ENCODE measurements around the gene KCNN4. TPM values are rescaled to one million over a fixed set of nuclear protein-coding genes. Genes with fewer than 3 reads are reported as not detected.
"Not testable (repeated sequence)": the region's sequence is repeated elsewhere in the genome, so short reads cannot be mapped to it uniquely, and the experiment has no call there.

The KCNN4 gene
- total RNA-seq, 1 donor from 2014 or later, result 6.4 TPM

- H3K9me3 Mint-ChIP-seq, result no peaks in the 10 kb centered on the region
- H3K27me3 Mint-ChIP-seq (ENCODE audit: low read depth), result no peaks in the 10 kb centered on the region
- H3K4me1 Mint-ChIP-seq, result no peaks in the 10 kb centered on the region
- no peak overlapping the region for H3K27ac Mint-ChIP-seq
- no peak for DNase-seq (ENCODE audit: low spot score in 2 of 2, unreplicated experiment in 2 of 2)
- H3K4me3 Mint-ChIP-seq, result no peak overlapping the region
- no peak for TF ChIP-seq CTCF (IDR thresholded peaks at IDR 0.05; ENCODE audit: unreplicated experiment)
- H3K36me3 Mint-ChIP-seq, result no peaks in the 10 kb centered on the region
Measured at GRCh38 chr19:43767818-43768217, 13.0 kb downstream of the KCNN4 start.

- Mint-ChIP-seq H3K9me3 (no peaks in the 10 kb centered on the region), H3K4me1 (no peaks in the 10 kb centered on the region), H3K27ac (no peak overlapping the region), H3K4me3 (no peak overlapping the region), H3K27me3 (ENCODE audit: low read depth) (no peaks in the 10 kb centered on the region), H3K36me3 (no peaks in the 10 kb centered on the region)
- TF ChIP-seq CTCF (IDR thresholded peaks at IDR 0.05; ENCODE audit: unreplicated experiment), result no peak
- DNase-seq (ENCODE audit: low spot score in 2 of 2, unreplicated experiment in 2 of 2), result no peak
Measured at GRCh38 chr19:43767316-43767715, 13.5 kb downstream of the KCNN4 start.

- H3K27me3 Mint-ChIP-seq (ENCODE audit: low read depth), result no peaks in the 10 kb centered on the region
- H3K4me1 Mint-ChIP-seq, result no peaks in the 10 kb centered on the region
- no peak for DNase-seq (ENCODE audit: low spot score in 2 of 2, unreplicated experiment in 2 of 2)
- no peaks in the 10 kb centered on the region for H3K36me3 Mint-ChIP-seq
- TF ChIP-seq CTCF (IDR thresholded peaks at IDR 0.05; ENCODE audit: unreplicated experiment), result peak; percentile 20
- no peaks in the 10 kb centered on the region for H3K9me3 Mint-ChIP-seq
- H3K27ac Mint-ChIP-seq, result no peak overlapping the region
- H3K4me3 Mint-ChIP-seq, result no peak overlapping the region
Measured at GRCh38 chr19:43766755-43767043, 14.1 kb downstream of the KCNN4 start.

GRCh38 chr19:43765109-43765876, 15.5 kb downstream of the KCNN4 start:
- Mint-ChIP-seq H3K9me3 (no peaks in the 10 kb centered on the region), H3K4me1 (no peaks in the 10 kb centered on the region), H3K36me3 (no peaks in the 10 kb centered on the region), H3K27ac (no peak overlapping the region), H3K4me3 (no peak overlapping the region), H3K27me3 (ENCODE audit: low read depth) (no peaks in the 10 kb centered on the region)
- DNase-seq (ENCODE audit: low spot score in 2 of 2, unreplicated experiment in 2 of 2), result no peak
- no peak for TF ChIP-seq CTCF (IDR thresholded peaks at IDR 0.05; ENCODE audit: unreplicated experiment)

- not testable (repeated sequence) for H3K36me3 Mint-ChIP-seq; H3K27me3 Mint-ChIP-seq (ENCODE audit: low read depth); H3K9me3 Mint-ChIP-seq; H3K4me3 Mint-ChIP-seq; H3K4me1 Mint-ChIP-seq; DNase-seq (ENCODE audit: low spot score in 2 of 2, unreplicated experiment in 2 of 2)
- peak overlapping the region; percentile 10 for H3K27ac Mint-ChIP-seq
Measured at GRCh38 chr19:43764684-43765083, 16.1 kb downstream of the KCNN4 start.

GRCh38 chr19:43763473-43763939, 17.3 kb downstream of the KCNN4 start:
- Mint-ChIP-seq H3K36me3 (no peaks in the 10 kb centered on the region), H3K4me3 (no peak overlapping the region), H3K9me3 (no peaks in the 10 kb centered on the region), H3K27ac (no peak overlapping the region), H3K4me1 (peaks cover 7% of the 10 kb centered on the region), H3K27me3 (ENCODE audit: low read depth) (no peaks in the 10 kb centered on the region)
- no peak for TF ChIP-seq CTCF (IDR thresholded peaks at IDR 0.05; ENCODE audit: unreplicated experiment)
- no peak for DNase-seq (ENCODE audit: low spot score in 2 of 2, unreplicated experiment in 2 of 2)

Data from mesothelial cell of epicardium (in vitro differentiated cells).